HG03045 (cell line): ENCODE measurements around the gene SGTA.
A peak's percentile ranks its signal among the peaks of the same experiment; 100 is the strongest.
"Not testable (repeated sequence)": the region's sequence is repeated elsewhere in the genome, so short reads cannot be mapped to it uniquely, and the experiment has no call there.

Experiments
- ATAC-seq: cut with Tn5 transposase; IDR thresholded peaks from one replicate; pipeline ENCODE4 v1.9.1; 2021; ENCODE audit warnings: mild to moderate bottlenecking, moderate library complexity; ENCODE audit not compliant: unreplicated experiment

The SGTA gene

DNA sequence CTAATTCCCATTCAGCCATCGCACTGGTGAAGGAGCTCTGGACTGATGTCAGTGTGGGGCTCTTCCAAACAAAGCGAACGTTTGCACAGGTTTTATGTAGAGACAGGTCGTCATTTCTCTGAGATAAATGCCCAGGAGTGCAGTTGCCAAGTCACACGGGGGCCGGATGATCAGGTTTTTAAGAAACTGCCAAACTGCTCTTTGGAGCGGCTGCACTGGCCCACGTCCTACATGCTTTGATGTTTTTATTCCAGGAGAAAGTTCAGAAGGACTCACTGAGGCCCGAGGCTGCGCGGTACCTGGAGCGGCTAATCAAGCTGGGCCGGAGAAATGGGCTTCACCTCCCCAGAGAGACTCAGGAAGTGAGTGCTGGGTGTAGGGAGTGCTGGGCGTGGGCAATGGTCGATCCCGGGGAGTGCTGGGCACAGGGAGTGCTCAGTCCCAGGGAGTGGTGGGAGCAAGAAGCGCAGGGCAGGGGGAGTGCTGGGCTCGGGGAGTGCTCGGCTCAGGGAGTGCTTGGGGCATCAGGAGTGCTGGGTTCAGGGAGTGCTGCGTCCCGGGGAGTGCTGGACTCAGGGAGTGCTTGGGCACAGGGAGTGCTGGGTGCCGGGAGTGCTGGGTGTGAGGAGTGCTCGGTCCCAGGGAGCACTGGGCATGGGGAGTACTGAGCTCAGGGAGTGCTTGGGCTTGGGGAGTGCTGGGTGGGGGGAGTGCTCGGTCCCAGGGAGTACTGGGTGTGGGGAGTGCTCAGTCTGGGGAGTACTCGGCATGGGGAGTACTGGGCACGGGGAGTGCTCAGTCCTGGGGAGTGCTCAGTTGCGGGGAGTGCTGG is 13.0 kb upstream of the SGTA start:
- ATAC-seq: no peak

DNA sequence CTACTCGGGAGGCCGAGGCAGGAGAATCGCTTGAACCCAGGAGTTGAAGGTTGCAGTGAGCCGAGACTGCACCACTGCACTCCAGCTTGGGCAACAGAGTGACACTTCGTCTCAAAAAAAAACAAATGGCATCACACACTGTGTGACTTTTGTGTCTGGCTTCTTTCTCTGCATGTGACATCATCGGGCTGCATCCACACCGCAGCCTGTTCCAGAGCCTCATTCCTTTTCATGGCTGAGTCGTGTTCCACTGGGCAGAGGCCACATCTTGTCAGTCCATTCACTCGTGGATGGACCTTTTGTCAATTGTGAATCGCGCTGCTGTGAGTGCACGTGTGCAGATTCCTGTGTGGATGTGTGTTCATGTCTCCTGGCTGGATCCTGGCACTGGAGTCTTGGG is 10.5 kb upstream of the SGTA start:
- ATAC-seq: no peak

DNA sequence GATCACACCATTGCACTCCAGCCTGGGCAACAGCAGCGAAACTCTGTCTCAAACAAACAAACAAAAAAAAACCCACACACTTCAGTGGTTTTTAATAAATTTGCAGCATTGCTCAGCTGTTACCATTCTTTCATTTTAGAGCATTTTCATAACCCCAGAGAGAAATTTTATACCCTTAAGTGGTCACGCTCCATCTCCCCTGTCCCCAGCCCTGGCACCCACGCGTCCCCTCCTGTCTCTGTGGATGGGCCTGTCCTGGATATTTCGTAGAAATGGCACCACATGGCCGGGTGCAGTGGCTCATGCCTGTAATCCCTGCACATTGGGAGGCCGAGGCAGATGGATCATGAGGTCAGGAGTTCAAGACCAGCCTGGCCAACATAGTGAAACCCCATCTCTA is 10.1 kb upstream of the SGTA start:
- no peak for ATAC-seq

DNA sequence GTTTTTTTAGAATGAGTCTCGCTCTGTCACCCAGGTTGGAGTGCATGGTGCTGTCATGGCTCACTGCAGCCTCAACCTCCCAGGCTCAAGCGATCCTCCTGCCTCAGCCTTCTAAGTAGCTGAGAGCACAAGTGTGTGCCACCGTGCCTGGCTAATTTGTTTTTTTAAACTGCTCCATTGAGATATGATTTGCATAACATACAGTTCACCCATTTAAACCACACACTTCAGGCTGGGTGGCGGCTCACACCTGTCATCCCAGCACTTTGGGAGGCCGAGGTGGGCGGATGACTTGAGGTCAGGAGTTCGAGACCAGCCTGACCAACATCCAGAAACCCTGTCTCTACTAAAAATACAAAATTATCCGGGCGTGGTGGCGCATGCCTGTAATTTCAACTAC is 9.6 kb upstream of the SGTA start:
- ATAC-seq: not testable (repeated sequence)

DNA sequence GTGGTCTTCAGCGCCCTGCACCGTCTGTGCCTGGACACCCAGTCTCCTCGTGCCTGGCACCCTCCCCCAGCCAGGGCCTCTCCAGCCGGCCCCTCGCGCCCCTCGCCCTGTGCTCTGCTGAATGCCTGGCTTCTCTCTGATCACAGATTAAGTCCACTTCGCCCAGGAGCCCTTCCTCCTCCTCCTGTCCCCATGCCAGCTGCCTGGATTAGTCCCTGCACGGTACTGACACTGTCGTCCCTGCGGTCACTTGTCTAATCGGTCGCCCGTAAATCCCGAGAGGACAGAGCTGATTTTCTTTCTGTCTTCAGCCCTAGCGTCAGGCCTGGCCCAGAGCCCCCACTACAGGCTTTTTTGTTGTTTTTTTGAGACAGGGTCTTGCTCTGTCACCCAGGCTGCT is 8.8 kb upstream of the SGTA start:
- no peak for ATAC-seq

DNA sequence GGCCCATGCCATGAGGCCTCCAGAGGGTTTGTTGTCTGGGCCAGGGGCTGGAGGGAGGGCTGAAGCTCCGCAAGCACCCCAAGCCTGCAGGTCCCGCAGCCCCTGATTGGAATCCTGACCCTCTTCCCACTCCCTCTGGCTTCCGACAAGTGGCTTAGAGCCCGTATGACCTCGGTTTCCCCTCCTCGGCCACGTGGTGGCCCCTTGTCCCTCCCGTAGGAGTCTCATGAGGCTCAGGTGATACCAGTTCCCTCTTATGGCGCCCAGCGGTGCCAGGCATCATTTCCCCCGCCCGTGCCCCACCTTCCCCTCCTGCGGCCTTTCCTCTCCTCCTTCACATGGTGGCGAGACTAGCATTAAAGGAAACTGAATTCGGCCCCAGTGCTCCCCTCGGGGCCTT is 8.4 kb upstream of the SGTA start:
- no peak for ATAC-seq

DNA sequence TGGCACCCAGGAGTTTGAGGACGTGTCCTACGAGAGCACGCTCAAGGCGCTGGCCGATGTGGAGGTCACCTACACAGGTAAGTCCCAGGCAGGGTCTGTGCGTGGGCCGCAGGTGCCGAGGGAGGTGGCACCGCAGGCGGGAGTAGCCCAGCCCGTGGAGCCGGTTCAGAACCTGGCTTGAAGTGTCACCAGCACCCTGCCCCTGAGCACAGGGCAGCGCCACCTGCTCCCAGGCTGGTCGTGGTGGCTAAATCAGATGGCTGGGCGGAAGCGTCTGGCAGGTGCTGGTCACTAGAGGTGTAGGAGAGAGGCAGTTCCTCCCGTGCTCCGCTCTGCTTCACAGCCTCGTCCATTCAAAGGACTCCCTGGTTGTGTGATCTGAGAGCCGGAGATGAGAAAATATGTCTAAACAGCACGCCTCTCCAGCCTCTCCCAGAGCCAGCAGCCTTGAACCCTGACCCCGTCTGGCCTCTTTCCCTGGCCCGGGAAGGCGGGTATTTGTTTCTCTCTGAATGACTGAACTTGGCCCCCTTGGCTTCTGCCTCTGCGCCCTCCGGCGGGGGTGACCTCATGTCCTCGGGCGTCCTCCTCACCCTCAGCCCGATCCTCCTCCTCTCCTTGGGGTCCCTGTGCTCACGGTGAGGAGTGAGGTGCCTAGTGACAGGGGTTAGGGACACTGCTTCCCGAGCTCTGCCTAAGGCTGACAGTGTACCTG is 7.6 kb upstream of the SGTA start:
- no peak for ATAC-seq

DNA sequence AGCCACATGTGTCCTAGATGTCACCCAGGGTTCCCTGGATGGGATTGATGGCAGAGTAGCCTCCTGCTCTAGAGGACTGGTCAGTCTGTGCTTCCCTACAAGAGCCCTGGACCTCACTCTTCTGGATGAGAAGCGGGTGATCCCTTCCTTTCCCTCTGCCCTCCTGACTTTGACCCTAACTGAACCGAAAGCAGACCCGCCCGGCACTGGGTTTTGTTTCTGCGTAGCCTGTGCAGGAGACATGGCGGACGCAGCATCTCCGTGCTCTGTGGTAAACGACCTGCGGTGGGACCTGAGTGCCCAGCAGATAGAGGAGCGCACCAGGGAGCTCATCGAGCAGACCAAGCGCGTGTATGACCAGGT is 7.1 kb upstream of the SGTA start:
- no peak for ATAC-seq

DNA sequence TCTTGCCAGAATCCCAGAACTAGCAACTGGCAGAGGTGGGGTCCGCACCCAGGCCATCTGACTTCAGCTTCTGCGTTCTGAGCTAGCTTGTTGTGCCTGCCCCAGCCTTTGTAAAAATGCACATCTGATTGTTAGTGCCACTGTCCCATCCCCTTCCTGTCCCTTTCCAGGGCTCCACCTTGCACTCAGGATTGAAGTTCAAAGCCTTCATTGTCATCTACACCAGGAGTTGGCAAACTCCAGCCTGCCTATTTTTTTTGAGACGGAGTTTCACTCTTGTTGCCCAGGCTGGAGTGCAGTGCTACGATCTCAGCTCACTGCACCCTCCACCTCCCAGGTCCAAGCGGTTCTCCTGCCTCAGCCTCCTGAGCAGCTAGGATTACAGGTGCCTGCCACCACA is 5.2 kb upstream of the SGTA start:
- no peak for ATAC-seq

DNA sequence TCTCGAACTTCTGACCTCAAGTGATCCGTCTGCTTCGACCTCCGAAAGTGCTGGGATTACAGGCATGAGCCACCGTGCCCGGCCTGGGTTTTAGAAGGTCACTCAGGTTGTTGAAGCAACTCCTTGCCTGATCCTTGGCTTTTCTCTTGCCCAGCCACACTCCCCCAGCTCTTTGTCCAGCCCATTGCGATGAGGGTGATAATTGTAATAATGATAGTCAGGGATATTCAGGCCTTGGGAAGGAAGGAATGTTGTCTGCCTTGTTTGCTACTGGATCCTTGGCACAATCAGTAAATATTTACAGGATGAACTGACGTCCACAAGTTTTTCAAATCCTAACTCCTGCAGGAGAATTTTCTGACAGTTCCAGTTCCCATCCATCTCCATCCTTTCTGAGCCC is 4.0 kb upstream of the SGTA start:
- no peak for ATAC-seq

DNA sequence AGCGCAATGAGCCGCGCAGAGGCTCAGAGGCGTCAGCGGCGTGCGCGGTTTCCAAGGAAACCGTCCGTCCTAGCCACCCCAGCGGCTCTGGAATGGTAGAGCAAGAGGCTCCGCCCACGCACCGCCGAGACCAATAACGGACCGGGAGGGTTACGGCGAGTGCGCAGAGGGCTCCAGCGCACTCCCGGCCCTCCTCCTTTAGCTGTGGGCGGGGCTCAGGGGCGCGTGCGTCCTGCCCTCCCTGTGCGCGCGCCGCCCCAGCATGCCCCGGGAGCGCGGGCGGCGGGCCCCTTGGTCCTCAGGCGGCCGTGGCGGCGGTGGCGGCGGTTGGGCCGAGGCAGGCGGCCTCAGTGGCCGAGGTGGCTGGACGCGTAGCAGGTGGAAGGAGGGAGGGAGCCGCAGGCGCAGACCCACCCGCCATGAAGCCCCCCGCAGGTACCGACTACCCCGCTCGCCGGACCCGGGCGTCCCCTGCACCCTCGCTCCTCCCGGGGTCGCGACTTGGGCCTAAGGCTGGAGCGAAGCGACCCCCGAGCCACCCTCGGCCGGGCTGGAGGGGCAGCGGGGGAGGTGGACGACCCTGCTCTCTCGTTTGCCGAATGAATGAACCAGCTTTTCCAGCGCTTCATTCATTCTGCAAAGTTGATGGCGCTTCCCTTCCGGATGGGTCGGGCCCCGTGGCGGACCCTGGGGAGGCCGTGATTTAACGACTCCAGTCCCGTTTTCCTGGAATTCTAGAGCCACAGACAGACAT is 2.3 kb upstream of the SGTA start, which contains the start of gene THOP1:
TSS of gene THOP1 (plus strand) at position 260 of the 754 bp plus-strand sequence. CDS start at position 420, 160 bp downstream.
- ATAC-seq: peak; percentile 63

DNA sequence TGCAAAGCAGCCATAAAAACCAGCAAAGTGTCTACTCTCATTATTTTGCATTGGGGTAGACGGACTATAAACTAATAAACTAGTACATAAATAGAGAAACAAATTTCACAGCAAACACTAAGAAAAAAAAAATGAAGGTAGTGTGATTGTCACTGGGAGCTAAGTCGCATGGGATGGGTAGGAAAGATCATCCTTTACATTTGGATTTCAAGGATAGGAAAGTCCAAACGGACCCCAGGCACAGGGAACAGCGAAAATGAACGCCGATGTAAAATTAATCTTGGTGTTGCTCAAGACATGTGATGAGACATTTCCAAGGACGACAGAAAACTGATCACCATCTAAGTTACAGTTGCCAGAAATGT is 690 bp upstream of the SGTA start:
- ATAC-seq: no peak

DNA sequence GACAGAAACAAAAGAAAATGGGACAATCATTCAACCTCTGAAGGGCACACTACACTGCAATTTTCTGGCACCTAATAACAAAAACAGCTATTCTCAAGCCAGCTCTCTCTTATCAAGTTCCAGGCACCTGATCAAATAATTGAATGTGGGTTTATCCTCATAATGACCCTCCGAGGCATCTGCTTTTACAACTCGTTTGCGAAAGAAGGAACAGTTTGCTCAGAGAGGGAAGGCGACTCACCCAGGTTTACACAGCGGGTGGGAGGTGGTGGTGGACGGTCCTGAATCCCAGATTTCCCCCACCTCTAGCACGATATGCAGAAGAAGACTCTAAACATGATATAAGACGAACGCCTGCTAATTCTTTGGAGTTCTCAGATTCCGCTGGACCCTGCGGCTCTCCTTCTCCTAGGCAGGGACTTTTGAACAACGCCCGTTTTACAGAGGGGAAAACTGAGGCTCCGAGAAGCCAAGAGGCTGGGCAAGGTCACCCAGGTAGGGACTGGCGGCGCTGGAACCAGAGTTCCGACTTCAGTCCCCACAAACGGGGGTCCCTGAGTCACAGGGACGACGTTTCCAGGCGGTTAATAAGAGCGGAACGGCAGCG is 641 bp downstream of the SGTA start:
- no peak for ATAC-seq

DNA sequence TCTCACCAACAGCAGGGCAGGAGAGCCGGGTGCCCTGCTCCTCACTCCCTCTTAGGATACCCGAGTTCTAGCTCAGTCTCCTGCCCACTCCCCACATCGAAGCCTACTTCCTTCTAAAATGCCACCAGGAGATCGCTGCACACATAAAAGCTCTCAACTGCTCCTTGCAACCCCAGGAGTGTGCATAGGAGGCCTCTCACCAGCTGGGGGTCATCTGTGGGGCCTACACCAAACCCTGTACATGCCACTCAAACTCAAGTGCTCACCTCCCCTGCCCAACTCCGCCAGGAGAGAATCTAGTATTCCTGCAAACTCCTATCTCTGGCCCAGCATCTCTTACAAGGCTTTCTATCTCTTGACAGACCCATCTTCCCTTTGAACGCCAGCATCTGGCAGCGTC is 2.8 kb downstream of the SGTA start:
- ATAC-seq: no peak

DNA sequence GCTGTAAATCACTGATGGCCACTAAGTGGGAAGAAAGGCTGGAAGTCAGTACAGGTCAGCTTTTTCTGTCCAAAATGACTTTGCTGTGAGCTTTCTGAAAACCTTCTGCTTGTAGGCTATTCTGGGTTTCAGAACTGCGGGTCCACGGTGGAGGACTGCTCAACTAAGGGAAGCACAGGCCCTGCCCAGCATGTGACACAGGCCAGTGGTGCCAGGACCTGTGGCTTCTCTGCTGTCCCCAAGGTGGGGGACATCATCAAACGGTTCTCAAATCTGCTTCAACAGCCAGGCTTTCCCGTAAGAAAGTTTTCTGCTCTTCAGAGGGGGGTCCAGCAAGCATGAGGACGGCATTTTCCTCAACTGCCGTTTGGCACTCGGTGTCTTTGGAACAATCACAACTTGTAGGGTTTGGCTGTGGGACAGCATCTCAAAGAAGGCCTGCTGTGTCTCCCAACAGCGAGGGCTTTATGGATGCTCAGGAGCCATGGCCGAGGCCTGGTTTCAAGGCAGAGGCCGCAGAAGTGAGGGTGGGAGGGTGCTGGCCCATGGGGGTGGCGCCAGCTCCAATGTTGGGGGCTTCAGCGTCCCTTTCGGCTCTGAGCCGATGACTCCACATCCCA is 3.8 kb downstream of the SGTA start:
- ATAC-seq: no peak

DNA sequence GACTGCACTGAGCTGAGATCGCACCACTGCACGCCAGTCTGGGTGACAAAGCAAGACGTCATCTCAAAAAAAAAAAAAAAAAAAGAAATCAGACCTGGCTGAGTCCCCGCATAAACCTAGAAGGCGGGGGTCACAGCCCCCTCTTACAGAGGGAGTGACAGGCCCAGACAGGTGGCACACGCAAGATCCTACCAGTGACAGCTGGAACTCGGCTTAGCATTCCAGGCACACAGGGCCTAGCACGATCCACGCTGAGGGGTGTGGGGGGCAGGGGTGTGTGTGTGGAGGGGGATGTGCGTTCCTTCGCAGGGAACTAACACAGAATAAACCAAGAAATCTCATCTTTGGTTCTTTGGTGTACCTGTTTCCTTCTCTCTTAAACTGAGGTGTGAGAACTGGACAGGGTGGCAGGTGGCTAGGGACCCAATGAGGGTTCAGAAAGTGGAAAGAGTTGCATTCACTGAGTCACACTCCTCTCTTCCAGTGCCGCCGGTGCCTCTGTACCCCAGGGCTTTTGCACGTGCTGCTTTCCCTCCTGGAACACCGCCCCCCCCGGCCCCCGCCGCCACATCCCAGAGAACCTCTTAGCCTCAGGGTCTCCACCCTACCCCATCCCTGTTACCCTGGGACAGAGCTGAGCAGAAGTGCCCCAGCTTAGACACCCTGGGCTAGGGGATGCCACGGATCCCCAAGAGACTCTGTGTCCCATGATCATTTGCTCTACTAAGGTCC is 5.0 kb downstream of the SGTA start:
- ATAC-seq: no peak

DNA sequence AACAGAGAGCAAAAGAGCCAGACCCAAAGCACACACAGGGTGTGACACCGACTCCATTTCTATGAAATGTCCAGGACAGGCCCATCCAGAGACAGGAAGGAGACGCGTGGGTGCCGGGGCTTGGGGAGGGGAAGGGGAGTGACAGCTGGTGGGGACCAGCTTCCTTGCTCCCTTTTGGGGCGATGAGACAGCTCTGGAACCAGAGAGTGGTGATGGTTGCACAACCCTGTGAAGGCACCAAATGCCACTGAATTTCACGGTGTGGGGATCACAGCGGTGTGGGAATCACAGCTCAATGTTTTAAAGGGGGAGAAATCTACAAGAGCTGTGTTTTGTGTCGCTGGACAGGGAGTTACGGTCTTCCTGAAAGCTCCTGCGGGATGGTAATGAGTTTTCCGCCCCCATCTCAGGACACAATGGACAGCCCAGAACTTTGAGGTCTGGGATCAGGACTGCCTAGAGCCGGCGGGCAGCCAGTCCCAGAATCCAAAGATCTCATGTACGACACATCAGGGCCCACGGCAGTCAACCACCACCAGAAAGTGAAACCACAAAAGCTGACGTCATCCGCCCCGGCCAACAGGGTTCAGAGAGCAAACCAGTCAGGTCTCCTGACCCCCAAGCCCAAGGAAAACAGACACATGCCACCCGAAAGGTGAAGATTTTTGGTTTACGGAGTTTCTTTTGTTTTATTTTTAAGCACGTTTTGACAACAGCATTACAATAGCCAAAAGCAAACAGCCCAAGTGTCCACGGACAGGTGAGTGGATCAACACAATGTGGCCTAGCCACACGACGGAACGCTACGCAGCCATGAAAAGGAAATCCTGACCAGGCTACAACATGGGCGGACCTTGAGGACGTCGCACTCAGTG is 7.3 kb downstream of the SGTA start:
- ATAC-seq: no peak

DNA sequence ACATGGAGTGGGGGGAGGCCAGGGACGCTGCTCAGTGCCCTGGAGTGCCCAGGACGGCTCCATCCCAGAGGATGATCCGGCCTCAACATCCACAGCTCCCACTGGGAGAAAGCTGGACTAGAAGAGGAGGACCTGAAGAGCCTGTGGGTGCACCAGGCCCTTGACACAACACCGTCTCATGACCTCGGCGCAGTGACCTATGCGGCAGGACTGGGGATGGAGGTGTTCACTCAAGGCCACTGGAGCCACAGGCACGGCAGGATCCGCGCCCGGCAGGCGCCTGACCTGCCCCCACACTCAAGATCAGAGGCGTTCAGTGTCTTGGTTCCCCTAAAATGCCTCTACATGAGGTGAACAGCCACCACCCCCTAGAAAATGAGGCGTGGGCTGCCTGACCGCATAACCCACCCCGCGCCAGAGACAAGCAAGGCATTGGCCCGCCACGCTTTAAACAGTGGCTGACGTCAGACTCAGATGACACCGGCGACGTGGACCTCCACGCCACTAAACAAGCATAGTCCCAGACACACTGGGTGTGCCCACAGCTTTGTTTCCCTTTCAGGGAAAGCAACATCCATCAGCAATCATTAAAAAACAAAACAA is 8.0 kb downstream of the SGTA start:
- ATAC-seq: no peak
